ENCODE measurements around the gene SLC25A43. TPM values are rescaled to one million over a fixed set of nuclear protein-coding genes. Genes with fewer than 3 reads are reported as not detected.
"Not testable (repeated sequence)": the region's sequence is repeated elsewhere in the genome, so short reads cannot be mapped to it uniquely, and the experiment has no call there.

The SLC25A43 gene
- total RNA-seq, 1 donor: 22.0 TPM

- no peak for TF ChIP-seq CTCF (IDR thresholded peaks at IDR 0.05; ENCODE audit: insufficient read depth, low read depth, low read length)
- DNase-seq (ENCODE audit: low read depth): no peak
- H3K4me3 ChIP-seq (ENCODE audit: low read depth, low read length): no peak overlapping the region
Measured at GRCh38 chrX:119376312-119376711, 22.8 kb upstream of the SLC25A43 start.

- no peak overlapping the region for H3K4me3 ChIP-seq (ENCODE audit: low read depth, low read length)
- DNase-seq (ENCODE audit: low read depth): no peak
- no peak for TF ChIP-seq CTCF (IDR thresholded peaks at IDR 0.05; ENCODE audit: insufficient read depth, low read depth, low read length)
Measured at GRCh38 chrX:119381349-119381944, 17.7 kb upstream of the SLC25A43 start.

GRCh38 chrX:119382606-119383005, 16.5 kb upstream of the SLC25A43 start:
- no peak for DNase-seq (ENCODE audit: low read depth)
- TF ChIP-seq CTCF (IDR thresholded peaks at IDR 0.05; ENCODE audit: insufficient read depth, low read depth, low read length): no peak
- H3K4me3 ChIP-seq (ENCODE audit: low read depth, low read length): no peak overlapping the region

- H3K4me3 ChIP-seq (ENCODE audit: low read depth, low read length); DNase-seq (ENCODE audit: low read depth): not testable (repeated sequence)
Measured at GRCh38 chrX:119386685-119387084, 12.5 kb upstream of the SLC25A43 start.

GRCh38 chrX:119387426-119387825, 11.7 kb upstream of the SLC25A43 start:
- H3K4me3 ChIP-seq (ENCODE audit: low read depth, low read length); DNase-seq (ENCODE audit: low read depth): not testable (repeated sequence)

GRCh38 chrX:119389214-119389613, 9.9 kb upstream of the SLC25A43 start:
- DNase-seq (ENCODE audit: low read depth): peak; percentile 8
- no peak for TF ChIP-seq CTCF (IDR thresholded peaks at IDR 0.05; ENCODE audit: insufficient read depth, low read depth, low read length)
- H3K4me3 ChIP-seq (ENCODE audit: low read depth, low read length): peak overlapping the region; percentile 17

- H3K4me3 ChIP-seq (ENCODE audit: low read depth, low read length): peak overlapping the region; percentile 17
- no peak for TF ChIP-seq CTCF (IDR thresholded peaks at IDR 0.05; ENCODE audit: insufficient read depth, low read depth, low read length)
Measured at GRCh38 chrX:119389871-119390501, 9.2 kb upstream of the SLC25A43 start.

GRCh38 chrX:119391279-119391678, 7.9 kb upstream of the SLC25A43 start:
- no peak overlapping the region for H3K4me3 ChIP-seq (ENCODE audit: low read depth, low read length)
- peak; percentile 47 for TF ChIP-seq CTCF (IDR thresholded peaks at IDR 0.05; ENCODE audit: insufficient read depth, low read depth, low read length)
- DNase-seq (ENCODE audit: low read depth): peak; percentile 48

More at GRCh38 chrX:119389871-119390501, 9.2 kb upstream of the SLC25A43 start:
- peak; percentile 6 for DNase-seq (ENCODE audit: low read depth)
